ENCODE measurements around the gene TNFAIP8. TPM values are rescaled to one million over a fixed set of nuclear protein-coding genes. Genes with fewer than 3 reads are reported as not detected.
A peak's percentile ranks its signal among the peaks of the same experiment; 100 is the strongest.

TNFAIP8 gene
- total RNA-seq, 1 experiment from 2014 or later = 25.6 TPM

GRCh38 chr5:119346394-119346793 lies 9.4 kb upstream of the TNFAIP8 start:
- DNase-seq (ENCODE audit: low read depth) = no peak

- DNase-seq (ENCODE audit: low read depth) = no peak
These were observed 8.2 kb upstream of the TNFAIP8 start for GRCh38 chr5:119347574-119347973.

GRCh38 chr5:119347991-119348390 lies 7.8 kb upstream of the TNFAIP8 start:
- no peak for DNase-seq (ENCODE audit: low read depth)

GRCh38 chr5:119353213-119353612 lies 2.6 kb upstream of the TNFAIP8 start:
- DNase-seq (ENCODE audit: low read depth) = no peak

DNA sequence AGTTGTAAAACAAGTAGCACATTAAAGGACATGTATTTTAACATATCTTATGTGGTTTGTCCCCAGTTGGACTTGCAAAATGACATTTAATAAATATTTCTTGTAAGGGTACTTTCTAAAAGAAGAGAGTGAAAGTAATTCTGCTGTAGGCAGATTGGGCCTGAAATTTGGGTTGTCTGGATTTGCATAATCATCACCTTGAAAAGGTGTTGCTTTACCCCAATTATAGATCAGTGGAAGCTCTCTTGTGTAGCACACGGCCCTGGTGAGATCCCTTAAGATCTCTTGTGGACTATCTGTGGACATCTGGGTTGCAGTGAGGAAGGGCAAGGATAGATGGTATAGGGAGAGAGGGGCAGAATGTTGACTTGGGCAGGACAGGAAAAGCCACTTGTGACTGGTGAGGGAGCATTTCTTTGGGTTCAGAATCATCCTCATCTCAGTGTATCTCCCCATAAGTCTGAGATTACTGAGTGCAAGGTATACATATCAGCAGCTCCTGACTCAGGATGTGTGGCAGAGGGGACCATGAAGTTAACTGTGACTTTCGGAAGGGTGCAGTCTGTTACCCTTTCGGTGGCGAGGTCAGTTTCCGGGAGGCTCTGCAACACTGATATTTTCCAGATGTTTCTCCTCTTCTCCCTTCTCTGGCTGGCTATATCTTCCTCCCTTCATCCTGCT lies 2.0 kb upstream of the TNFAIP8 start:
- no peak for DNase-seq (ENCODE audit: low read depth)

DNA sequence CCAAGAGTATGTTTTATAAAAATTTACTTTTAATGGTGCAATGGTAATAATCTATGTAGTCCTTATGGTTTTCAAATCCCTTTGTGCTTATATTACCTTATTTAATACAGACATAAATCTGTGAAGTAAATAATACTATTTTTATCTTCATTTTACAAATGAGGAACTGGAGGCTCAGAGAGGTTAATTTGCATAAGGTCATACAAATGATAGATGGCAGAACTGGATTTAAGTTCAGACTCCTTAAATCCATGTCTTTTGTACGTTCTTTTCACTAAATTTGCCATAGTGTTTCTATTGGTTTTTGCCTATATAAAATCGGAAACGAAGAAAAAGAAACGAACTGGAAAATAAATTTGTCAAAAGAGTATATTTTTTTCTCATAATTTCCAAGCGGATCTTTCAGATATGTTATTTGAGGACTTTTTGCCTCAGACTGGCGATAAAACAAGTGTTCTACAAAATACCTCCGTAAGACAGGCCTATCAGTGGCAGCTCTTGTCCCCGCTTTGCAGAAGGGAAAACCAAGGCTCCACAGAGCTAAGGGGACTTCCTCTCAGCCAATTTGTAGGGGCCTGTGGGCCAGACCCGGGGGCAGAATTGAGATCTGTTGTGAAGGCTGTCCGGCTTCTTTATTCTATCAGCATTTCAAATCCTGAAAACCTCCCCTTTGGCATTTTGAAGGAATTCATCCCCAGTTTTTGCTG lies 1.1 kb upstream of the TNFAIP8 start:
- DNase-seq (ENCODE audit: low read depth) = no peak

DNA sequence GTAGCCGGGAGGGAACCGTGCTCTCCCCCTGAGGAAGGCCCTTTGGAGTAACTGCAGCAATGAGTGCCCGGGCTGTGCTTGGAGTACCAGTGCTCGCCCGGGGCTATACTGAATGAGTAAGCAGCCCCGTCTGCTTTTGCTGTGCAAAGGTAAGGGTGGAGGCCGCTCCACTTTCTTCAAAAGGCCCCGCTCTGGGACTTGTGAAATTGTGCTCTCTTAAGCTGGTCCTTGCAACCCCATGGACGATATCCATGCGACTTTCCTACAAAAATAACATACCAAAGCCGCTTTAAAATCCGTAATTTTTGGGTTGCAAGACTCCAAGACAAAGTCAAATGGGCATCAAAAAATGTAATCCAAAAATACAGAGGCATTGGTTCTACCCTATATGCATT lies 578 bp upstream of the TNFAIP8 start:
- no peak for DNase-seq (ENCODE audit: low read depth)

DNA sequence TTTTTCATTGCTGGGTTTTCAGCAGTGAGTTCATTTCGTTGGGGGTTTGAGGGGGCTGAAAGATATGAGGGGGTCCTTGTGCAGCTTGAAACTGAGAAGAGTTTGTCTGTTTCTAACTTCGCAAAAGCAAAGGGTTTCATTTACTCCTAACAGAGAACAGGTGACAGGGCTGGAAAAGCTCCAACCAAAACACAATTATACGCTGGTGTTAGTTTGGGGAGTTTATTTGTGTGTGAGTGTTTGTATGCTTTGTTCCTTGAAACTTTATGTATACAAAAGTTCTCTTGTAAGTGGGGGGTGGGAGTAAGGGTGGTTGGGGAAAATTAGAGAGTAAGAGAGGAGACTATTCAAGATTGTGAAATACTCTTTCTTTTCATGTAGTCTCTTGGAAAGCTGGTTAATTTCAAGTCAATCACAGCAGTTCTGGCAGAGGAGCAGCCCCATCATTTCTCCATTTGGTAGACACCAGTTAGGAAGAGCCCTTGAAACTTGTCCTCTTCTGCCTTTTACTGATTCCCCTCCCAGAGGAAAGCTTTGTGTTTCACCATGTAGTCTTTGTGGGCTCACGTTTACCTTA lies 881 bp downstream of the TNFAIP8 start:
- DNase-seq (ENCODE audit: low read depth) = peak; percentile 33

DNA sequence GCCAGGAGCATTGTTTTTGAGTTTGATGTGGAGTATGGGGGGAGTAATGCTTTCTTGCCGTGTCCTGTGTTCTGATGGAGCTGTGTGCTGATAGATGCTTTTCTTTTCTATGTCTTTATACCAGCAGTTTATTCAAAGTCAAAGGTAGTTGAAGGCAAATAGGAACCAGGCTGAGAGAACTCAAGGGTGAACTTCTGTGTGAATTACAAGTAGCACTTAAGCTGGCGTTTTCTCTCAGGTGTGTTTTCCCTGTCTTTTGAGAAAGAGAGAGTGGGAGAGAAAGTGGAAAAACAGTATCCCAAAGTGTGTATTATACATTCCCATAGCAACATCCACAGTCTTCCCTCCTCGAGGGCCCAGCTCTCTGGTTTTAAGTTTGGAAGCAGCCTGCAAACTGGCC lies 1.5 kb downstream of the TNFAIP8 start:
- DNase-seq (ENCODE audit: low read depth) = no peak

DNA sequence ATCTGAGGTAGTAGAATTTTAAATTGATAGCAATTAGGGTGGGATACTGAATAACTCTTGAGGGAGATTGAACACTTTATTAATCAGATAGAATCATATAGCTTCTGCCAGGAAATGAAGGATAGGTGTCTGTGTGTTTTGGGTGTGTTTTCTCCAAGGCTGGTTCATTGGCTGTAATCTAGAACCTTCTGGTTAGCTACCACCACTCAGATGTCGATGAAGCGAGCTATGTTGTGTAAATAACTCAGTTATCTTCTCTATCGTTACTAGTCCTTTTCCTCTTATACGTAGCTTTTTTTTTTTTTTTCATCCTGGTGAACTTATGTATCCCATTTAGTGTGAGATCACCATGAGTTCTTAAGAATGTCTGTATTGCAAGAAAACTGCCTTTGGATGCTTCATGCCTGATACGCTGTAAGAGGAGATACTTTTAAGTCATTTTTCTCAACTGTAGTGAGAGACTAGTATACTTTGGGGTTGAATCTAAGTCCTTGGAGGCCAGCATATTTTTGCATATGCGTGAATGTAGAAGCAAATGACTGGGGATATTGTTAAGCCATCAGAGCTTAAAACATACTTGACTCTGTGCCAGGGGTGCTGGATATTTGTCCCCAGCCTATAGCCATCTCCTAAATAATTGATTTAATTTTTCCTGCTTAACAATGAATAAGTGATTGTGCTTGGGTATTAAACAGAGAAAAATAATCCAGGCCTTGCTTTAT lies 2.1 kb downstream of the TNFAIP8 start:
- DNase-seq (ENCODE audit: low read depth) = no peak

DNA sequence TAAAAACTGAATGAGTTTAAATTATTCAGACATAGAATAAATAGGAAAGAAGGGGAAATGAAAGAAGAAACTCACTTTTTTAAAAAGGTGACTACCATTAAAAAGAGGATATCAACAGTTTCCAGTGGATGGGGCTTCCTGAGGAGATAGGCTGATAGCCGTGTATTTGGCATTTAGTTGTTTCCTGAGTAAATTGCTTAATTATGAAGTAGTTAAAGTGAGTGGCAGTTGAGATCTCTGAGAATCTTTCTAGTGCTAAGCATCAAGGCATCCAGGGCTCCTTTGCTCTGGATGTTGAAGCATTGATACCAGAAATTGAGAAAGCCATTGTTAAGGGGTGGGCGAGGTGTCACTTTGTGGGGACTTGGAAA lies 2.7 kb downstream of the TNFAIP8 start:
- DNase-seq (ENCODE audit: low read depth) = no peak

DNA sequence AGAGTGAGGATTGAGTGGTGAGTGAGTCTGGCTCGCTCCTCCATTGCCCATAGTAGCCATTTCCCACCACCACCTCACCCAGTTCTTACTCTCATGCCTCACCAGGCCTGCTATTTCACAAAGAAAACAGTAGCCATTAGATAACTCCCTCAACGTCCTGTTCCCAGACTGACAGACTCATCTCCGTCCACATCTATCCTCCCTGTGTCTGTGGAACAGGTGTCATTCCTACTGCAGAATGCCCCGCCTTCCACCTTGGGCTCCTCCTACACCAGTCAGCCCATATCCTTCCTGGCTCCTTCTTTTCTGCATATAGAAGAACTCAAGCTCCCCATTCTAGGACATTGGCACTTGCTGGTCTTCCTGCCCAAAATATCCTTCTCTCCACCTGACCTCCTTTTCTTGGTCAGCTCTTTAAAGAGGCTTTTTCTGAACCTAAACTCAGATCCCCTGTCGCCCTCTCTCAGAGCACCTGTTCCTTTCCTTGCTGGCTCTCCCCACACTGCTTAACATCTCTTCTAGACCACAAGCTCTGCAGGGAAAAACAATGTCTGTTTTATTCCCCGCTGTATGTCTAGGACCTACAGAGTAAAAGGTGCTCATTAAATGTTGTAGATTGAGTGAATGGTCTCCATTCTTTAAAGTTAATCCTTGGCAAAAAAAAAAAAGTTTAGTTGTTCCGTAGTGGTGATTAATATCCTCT lies 3.2 kb downstream of the TNFAIP8 start:
- DNase-seq (ENCODE audit: low read depth) = no peak

GRCh38 chr5:119359737-119360413 lies 4.1 kb downstream of the TNFAIP8 start:
- DNase-seq (ENCODE audit: low read depth) = no peak

DNA sequence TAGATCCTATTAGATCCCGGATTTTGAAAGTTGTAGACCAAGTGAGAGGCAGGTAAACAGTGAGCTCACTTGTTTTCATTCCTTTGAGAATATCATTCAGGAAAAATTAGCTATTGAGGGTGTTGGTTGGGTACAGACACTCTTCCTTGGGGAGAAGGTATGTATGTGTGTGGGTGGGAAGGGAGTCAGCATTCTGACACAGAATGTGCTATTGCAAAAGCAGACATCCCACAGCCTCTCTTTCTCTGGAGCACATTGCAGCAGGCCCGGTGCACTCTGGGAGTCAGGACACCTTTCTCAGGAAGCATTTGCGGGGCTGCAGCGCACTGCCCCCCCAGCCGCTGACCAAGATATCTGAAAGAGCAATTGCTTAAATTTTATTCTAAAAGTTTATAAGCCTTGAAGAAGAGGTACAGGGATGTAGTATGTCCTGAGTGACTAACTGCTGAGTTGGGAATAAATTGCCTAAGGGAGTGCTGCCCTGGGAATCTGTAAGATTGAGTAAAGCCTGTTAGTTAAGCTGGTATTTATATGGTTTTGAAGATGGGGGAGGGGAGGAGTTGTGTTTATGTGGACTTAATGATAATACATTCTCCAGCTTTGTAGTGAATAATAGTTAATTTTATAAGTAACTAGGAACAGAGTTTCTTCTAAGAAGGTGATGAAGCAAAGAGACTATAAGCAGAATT lies 5.2 kb downstream of the TNFAIP8 start:
- DNase-seq (ENCODE audit: low read depth) = peak; percentile 41

GRCh38 chr5:119361594-119362125 lies 5.8 kb downstream of the TNFAIP8 start:
- DNase-seq (ENCODE audit: low read depth) = no peak

- DNase-seq (ENCODE audit: low read depth) = no peak
These were observed 6.9 kb downstream of the TNFAIP8 start for GRCh38 chr5:119362714-119363113.

DNA sequence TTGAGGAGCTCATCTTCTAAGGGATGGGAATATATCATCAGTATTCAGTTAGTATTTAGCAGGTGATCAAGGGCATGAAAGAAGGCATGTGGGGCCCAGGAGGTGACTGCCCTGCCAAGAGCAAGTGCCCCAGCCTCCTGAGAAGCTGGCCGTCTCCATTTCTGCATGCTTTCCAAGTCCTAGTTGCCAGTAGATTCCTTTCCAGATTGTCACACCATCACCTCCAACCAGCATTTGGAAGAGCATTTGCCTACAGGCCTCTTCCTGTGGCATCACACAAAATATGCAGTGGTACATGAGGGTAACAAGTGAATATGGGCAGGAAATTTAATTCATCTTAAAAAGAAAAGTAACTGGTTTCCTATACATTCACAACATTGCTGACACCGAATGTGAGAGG lies 7.5 kb downstream of the TNFAIP8 start:
- DNase-seq (ENCODE audit: low read depth) = no peak

GRCh38 chr5:119363936-119364335 lies 8.1 kb downstream of the TNFAIP8 start:
- no peak for DNase-seq (ENCODE audit: low read depth)

DNA sequence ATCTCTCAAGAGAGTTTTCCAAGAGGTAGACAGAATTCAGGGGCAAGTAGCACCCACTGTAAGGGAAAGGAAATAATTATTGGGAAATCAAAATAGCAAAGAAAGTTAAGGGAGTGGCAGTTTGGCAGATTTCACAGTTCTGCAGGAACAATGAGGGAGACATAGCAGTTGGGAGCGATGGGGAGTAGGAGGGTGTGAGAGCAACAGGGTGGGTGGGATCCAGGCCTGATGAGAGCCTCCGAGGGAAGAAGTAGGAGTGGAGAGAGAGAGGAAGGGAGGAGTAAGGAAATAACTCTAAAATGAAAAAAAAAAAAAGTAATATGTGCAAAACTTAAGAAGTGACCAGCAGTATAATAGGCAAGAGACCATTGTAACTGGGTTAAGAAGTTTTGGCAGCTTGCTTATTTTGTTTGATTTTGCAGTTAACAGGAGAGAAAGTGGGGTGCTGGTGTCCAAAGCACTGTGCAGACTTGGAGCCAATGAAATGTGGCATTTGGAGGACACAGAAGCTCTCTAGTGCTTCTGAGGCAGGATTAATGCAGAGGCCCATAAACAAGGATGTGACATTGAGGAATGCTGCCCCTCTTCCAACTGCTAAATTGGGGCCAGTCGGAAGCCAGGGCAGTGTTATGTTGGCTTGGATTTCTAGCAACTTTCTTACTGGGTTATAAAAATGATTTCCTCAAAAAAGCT lies 10.2 kb downstream of the TNFAIP8 start:
- DNase-seq (ENCODE audit: low read depth) = no peak

GRCh38 chr5:119366540-119366881 lies 10.7 kb downstream of the TNFAIP8 start:
- no peak for DNase-seq (ENCODE audit: low read depth)

Data from LHCN-M2 (cell line).